ENCODE results near the gene PRRT4. TPM values are rescaled to one million over a fixed set of nuclear protein-coding genes. Genes with fewer than 3 reads are reported as not detected.
A peak's percentile ranks its signal among the peaks of the same experiment; 100 is the strongest.

The PRRT4 gene
- total RNA-seq, 3 donors from 2014 or later (not counting 1 experiment from before 2014, with no cell fraction given), result 0.42 TPM; not detected in 2

- no peak for ATAC-seq
Measured at GRCh38 chr7:128390871-128391565, 29.5 kb upstream of the PRRT4 start.

GRCh38 chr7:128389618-128390329, 28.3 kb upstream of the PRRT4 start:
- no peaks in the 10 kb centered on the region for H3K9me3 ChIP-seq (ENCODE audit: control insufficient read depth, insufficient read depth, low read length)
- 62% methylated on average over 9 of the region's 9 CpGs for WGBS (ENCODE audit: insufficient coverage)
- H3K4me1 ChIP-seq (ENCODE audit: control insufficient read depth, insufficient read depth, low read length), result peaks cover 6% of the 10 kb centered on the region
- Mint-ChIP-seq H3K36me3 (no peaks in the 10 kb centered on the region), H3K27ac (no peak overlapping the region), H3K4me1 (peaks cover 0 to 14% of the 10 kb centered on the region in 2 donors), H3K4me3 (no peak overlapping the region), H3K27me3 (ENCODE audit: low read depth in 2 of 2) (no peaks in the 10 kb centered on the region), H3K9me3 (no peaks in the 10 kb centered on the region)
- no peaks in the 10 kb centered on the region for H3K27me3 ChIP-seq (ENCODE audit: control insufficient read depth, insufficient read depth, low read length)
- intact Hi-C loops (cut with micrococcal nuclease), result no loop called here
- H3K4me3 ChIP-seq (ENCODE audit: low read length), result no peak overlapping the region
- DNase-seq (no peak), ATAC-seq (no peak)
- H3K27ac ChIP-seq (ENCODE audit: low read length), result no peak overlapping the region
- peaks cover 14% of the 10 kb centered on the region for H3K36me3 ChIP-seq (ENCODE audit: control insufficient read depth, insufficient read depth, low read length)
- TF ChIP-seq CTCF (IDR thresholded peaks at IDR 0.05), result no peak

More at GRCh38 chr7:128390871-128391565, 29.5 kb upstream of the PRRT4 start:
- WGBS (ENCODE audit: insufficient coverage), result 42% methylated on average over 3 of the region's 3 CpGs
- no peaks in the 10 kb centered on the region for H3K9me3 Mint-ChIP-seq
- H3K4me3 Mint-ChIP-seq, result no peak overlapping the region
- peaks cover 0 to 14% of the 10 kb centered on the region in 2 donors for H3K4me1 Mint-ChIP-seq
- intact Hi-C loops (cut with micrococcal nuclease), result no loop called here
- H3K36me3 Mint-ChIP-seq, result no peaks in the 10 kb centered on the region
- no peaks in the 10 kb centered on the region for H3K27me3 Mint-ChIP-seq (ENCODE audit: low read depth in 2 of 2)
- Histone ChIP-seq H3K9me3 (ENCODE audit: control insufficient read depth, insufficient read depth, low read length) (no peaks in the 10 kb centered on the region), H3K27me3 (ENCODE audit: control insufficient read depth, insufficient read depth, low read length) (no peaks in the 10 kb centered on the region), H3K27ac (ENCODE audit: low read length) (no peak overlapping the region), H3K36me3 (ENCODE audit: control insufficient read depth, insufficient read depth, low read length) (peaks cover 26% of the 10 kb centered on the region), H3K4me3 (ENCODE audit: low read length) (no peak overlapping the region), H3K4me1 (ENCODE audit: control insufficient read depth, insufficient read depth, low read length) (peaks cover 6% of the 10 kb centered on the region)
- no peak for DNase-seq
- no peak for TF ChIP-seq CTCF (IDR thresholded peaks at IDR 0.05)
- peak overlapping the region in 1 of 2 donors; percentile 58 for H3K27ac Mint-ChIP-seq

GRCh38 chr7:128389085-128389617, 27.7 kb upstream of the PRRT4 start:
- peaks cover 6% of the 10 kb centered on the region for H3K4me1 ChIP-seq (ENCODE audit: control insufficient read depth, insufficient read depth, low read length)
- no peak for TF ChIP-seq CTCF (IDR thresholded peaks at IDR 0.05)
- Mint-ChIP-seq H3K4me3 (no peak overlapping the region), H3K4me1 (peaks cover 0 to 14% of the 10 kb centered on the region in 2 donors), H3K9me3 (no peaks in the 10 kb centered on the region), H3K36me3 (no peaks in the 10 kb centered on the region), H3K27ac (no peak overlapping the region), H3K27me3 (ENCODE audit: low read depth in 2 of 2) (no peaks in the 10 kb centered on the region)
- peaks cover 8% of the 10 kb centered on the region for H3K36me3 ChIP-seq (ENCODE audit: control insufficient read depth, insufficient read depth, low read length)
- DNase-seq, result no peak
- intact Hi-C loops (cut with micrococcal nuclease), result no loop called here
- WGBS (ENCODE audit: insufficient coverage), result 83% methylated on average over 1 of the region's 2 CpGs
- no peaks in the 10 kb centered on the region for H3K27me3 ChIP-seq (ENCODE audit: control insufficient read depth, insufficient read depth, low read length)
- ATAC-seq, result no peak
- no peak overlapping the region for H3K27ac ChIP-seq (ENCODE audit: low read length)
- H3K4me3 ChIP-seq (ENCODE audit: low read length), result no peak overlapping the region
- H3K9me3 ChIP-seq (ENCODE audit: control insufficient read depth, insufficient read depth, low read length), result no peaks in the 10 kb centered on the region

Measured in natural killer cell (primary cell).